AG09309 (cell line): ENCODE measurements around the gene RNF115.

ENCODE experiments used
- DNase-seq: peaks from one replicate; pipeline ENCODE4 v3.0.0-alpha.2; 2010; ENCODE audit warnings: low read depth
- H3K4me3 ChIP-seq: 2 replicates; pipeline ENCODE4 v1.5.1; 2011; ENCODE audit warnings: mild to moderate bottlenecking, low read depth, low read length, moderate library complexity; ENCODE audit not compliant: control insufficient read depth
- TF ChIP-seq, protein P1 (sequence below): IDR thresholded peaks from 2 replicates; pipeline ENCODE4 v1.5.1; 2011; ENCODE audit warnings: mild to moderate bottlenecking, low read depth, low read length, inconsistent platforms; ENCODE audit not compliant: insufficient read depth, control insufficient read depth; ENCODE audit errors: missing control alignments

The RNF115 gene

GRCh38 chr1:145759721-145760120, 64.2 kb downstream of the RNF115 start:
- H3K4me3 ChIP-seq = no peak overlapping the region
- TF ChIP-seq, protein P1, sequence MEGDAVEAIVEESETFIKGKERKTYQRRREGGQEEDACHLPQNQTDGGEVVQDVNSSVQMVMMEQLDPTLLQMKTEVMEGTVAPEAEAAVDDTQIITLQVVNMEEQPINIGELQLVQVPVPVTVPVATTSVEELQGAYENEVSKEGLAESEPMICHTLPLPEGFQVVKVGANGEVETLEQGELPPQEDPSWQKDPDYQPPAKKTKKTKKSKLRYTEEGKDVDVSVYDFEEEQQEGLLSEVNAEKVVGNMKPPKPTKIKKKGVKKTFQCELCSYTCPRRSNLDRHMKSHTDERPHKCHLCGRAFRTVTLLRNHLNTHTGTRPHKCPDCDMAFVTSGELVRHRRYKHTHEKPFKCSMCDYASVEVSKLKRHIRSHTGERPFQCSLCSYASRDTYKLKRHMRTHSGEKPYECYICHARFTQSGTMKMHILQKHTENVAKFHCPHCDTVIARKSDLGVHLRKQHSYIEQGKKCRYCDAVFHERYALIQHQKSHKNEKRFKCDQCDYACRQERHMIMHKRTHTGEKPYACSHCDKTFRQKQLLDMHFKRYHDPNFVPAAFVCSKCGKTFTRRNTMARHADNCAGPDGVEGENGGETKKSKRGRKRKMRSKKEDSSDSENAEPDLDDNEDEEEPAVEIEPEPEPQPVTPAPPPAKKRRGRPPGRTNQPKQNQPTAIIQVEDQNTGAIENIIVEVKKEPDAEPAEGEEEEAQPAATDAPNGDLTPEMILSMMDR = no peak
- DNase-seq = no peak

DNA sequence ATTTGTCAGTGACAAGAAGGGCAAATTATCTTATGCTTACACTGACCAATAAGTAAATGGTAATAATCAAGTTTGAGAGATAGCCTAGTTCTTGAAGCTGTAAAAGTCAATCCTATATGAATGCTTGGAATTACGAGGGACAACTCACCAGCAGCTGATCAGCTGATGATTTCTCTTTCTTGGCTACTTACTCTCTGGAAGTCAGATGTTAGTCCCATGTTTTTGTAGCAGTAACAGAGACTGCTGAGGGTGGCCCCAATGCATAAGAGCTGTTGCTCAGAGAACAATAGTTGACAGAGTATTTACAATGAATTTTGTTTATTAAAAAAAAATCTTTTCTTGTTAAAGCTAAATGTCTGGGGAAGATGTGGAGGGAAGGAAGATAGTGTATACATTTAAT, 65.3 kb downstream of the RNF115 start:
- no peak overlapping the region for H3K4me3 ChIP-seq
- TF ChIP-seq, protein P1 = no peak
- DNase-seq = no peak

DNA sequence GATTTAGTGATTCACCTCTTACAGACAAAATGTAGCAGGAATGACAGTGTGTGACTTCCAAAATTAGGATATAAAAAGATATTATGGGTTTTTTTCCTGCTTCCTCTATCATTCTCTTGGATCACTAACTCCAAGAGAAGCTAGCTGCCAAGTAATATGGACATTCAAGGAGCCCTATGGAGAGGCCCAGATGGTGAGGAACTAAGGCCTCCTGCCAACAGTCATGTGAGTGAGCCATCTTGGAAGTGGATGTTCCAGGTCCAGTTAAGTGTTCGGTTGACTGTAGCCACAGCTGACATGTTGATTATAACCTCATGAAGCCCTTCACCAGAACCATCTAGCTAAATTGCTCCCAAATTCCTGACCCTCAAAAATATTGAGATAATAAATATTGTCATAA, 65.8 kb downstream of the RNF115 start:
- no peak for DNase-seq
- H3K4me3 ChIP-seq = no peak overlapping the region
- TF ChIP-seq, protein P1 = no peak

- H3K4me3 ChIP-seq = no peak overlapping the region
- no peak for DNase-seq
- TF ChIP-seq, protein P1 = no peak
These were observed 66.5 kb downstream of the RNF115 start for GRCh38 chr1:145757420-145757819.

GRCh38 chr1:145751491-145752037, 72.3 kb downstream of the RNF115 start:
- no peak overlapping the region; the same call in 1 of the 2 replicates for H3K4me3 ChIP-seq
- TF ChIP-seq, protein P1 = no peak
- DNase-seq = peak; percentile 96

DNA sequence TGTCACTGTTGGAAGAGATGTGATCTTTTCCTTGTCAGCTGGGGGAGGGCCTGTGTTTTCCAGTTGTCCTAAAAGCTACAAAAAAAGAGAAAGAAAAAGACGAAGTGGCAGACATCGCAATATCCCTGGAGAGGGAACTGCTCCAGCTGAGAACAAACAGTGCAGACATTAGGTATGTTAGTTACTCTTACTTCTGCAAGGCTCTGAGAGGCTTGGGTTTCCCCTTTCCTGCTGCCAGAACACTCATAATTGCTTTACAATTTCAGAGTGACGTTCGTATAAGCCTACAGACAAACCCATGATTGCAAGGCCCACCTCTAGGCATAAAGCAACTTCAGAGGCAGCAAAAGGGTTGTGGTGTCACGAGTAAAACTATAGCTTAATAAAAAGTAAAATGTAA, 73.5 kb downstream of the RNF115 start:
- no peak overlapping the region for H3K4me3 ChIP-seq
- no peak for DNase-seq
- TF ChIP-seq, protein P1 = no peak
